Measurements from ENCODE around the gene CFAP210. TPM values are rescaled to one million over a fixed set of nuclear protein-coding genes. Genes with fewer than 3 reads are reported as not detected.

The CFAP210 gene
- total and polyA plus RNA-seq, 4 donors = 0.02 to 0.42 (median 0.21) TPM

GRCh38 chr2:169729274-169729605 is 35.0 kb upstream of the CFAP210 start:
- Histone ChIP-seq H3K9ac (ENCODE audit: low read depth in 1 of 2, low read length in 2 of 2) (no peak overlapping the region), H3K36me3 (ENCODE audit: control insufficient read depth in 4 of 4, insufficient read depth in 3 of 4, low read depth in 1 of 4, low read length in 3 of 4) (no peaks in the 10 kb centered on the region), H3K9me3 (ENCODE audit: control insufficient read depth in 4 of 4, low read length in 3 of 4) (no peaks in the 10 kb centered on the region), H3K27me3 (ENCODE audit: control insufficient read depth in 4 of 4, insufficient read depth in 4 of 4, low read length in 3 of 4) (no peaks in the 10 kb centered on the region), H3K27ac (ENCODE audit: low read depth in 1 of 2, low read length in 2 of 2) (no peak overlapping the region), H3K4me1 (ENCODE audit: control insufficient read depth in 4 of 4, insufficient read depth in 4 of 4, low read length in 3 of 4) (peaks cover 0 to 8% (median 4%) of the 10 kb centered on the region in 4 donors), H3K4me3 (ENCODE audit: low read depth in 1 of 3, low read length in 3 of 3) (no peak overlapping the region)
- DNase-seq (ENCODE audit: low spot score) = no peak
- WGBS = 99% methylated on average over 1 of the region's 1 CpG
- TF ChIP-seq ZBTB33 (IDR thresholded peaks at IDR 0.05) = no peak
- TF ChIP-seq SP1 (IDR thresholded peaks at IDR 0.05) = no peak
- no peak for TF ChIP-seq EGR1 (IDR thresholded peaks at IDR 0.05; ENCODE audit: low read depth in 2 of 2)
- TF ChIP-seq HNF4G (IDR thresholded peaks at IDR 0.05) = no peak
- TF ChIP-seq MAX (IDR thresholded peaks at IDR 0.05) = no peak
- no peak for TF ChIP-seq TAF1 (conservative IDR thresholded peaks at IDR 0.05)
- TF ChIP-seq RAD21 (IDR thresholded peaks at IDR 0.05) = no peak
- TF ChIP-seq NR2F2 (IDR thresholded peaks at IDR 0.05) = no peak
- no peak for TF ChIP-seq GABPA (IDR thresholded peaks at IDR 0.05 in 1 of 2, conservative IDR thresholded peaks at IDR 0.05 in 1 of 2)
- TF ChIP-seq JUND (IDR thresholded peaks at IDR 0.05) = no peak
- TF ChIP-seq FOXA2 (IDR thresholded peaks at IDR 0.05) = no peak
- no peak for TF ChIP-seq FOXA1 (IDR thresholded peaks at IDR 0.05)
- TF ChIP-seq RXRA (IDR thresholded peaks at IDR 0.05) = no peak
- TF ChIP-seq ATF3 (IDR thresholded peaks at IDR 0.05) = no peak
- no peak for TF ChIP-seq YY1 (IDR thresholded peaks at IDR 0.05)
- TF ChIP-seq CTCF (IDR thresholded peaks at IDR 0.05; ENCODE audit: low read depth, low read length, missing input control) = no peak
- TF ChIP-seq HNF4A (conservative IDR thresholded peaks at IDR 0.05) = no peak
- no peak for TF ChIP-seq REST (IDR thresholded peaks at IDR 0.05)
